UCSD-AML1 (cell line): Measurements from ENCODE around the gene TNS1.
"Not testable (repeated sequence)": the region's sequence is repeated elsewhere in the genome, so short reads cannot be mapped to it uniquely, and the experiment has no call there.

Source experiments
- DNase-seq: peaks from one replicate; lab custom pipeline; 2025; ENCODE audit not compliant: unreplicated experiment; lab: John Stamatoyannopoulos, UW

The TNS1 gene

GRCh38 chr2:218002845-218003180 lies at the start of gene TNS1:
TNS1 (minus strand) TSS chr2:218002995; CDS start chr2:218002872, 123 bp downstream.
- DNase-seq = no peak

GRCh38 chr2:218051903-218052302 lies 49.1 kb upstream of the TNS1 start:
- DNase-seq = no peak

GRCh38 chr2:218047536-218048225 lies 44.9 kb upstream of the TNS1 start:
- DNase-seq = no peak

GRCh38 chr2:218046238-218046637 lies 43.4 kb upstream of the TNS1 start:
- no peak for DNase-seq

- not testable (repeated sequence) for DNase-seq
These were observed 41.8 kb upstream of the TNS1 start for GRCh38 chr2:218044599-218044998.

- DNase-seq = no peak
These were observed 40.9 kb upstream of the TNS1 start for GRCh38 chr2:218043701-218044109.

GRCh38 chr2:218043100-218043499 lies 40.3 kb upstream of the TNS1 start:
- DNase-seq = no peak

- DNase-seq = no peak
These were observed 38.7 kb upstream of the TNS1 start for GRCh38 chr2:218041302-218042168.

GRCh38 chr2:218040883-218041282 lies 38.1 kb upstream of the TNS1 start:
- no peak for DNase-seq

- DNase-seq = no peak
These were observed 36.4 kb upstream of the TNS1 start for GRCh38 chr2:218039171-218039570.

- DNase-seq = no peak
These were observed 33.6 kb upstream of the TNS1 start for GRCh38 chr2:218036371-218036770.

- DNase-seq = no peak
These were observed 32.8 kb upstream of the TNS1 start for GRCh38 chr2:218035463-218036100.

GRCh38 chr2:218034497-218035213 lies 31.9 kb upstream of the TNS1 start:
- DNase-seq = peak; percentile 48

- DNase-seq = no peak
These were observed 31.0 kb upstream of the TNS1 start for GRCh38 chr2:218033590-218034496.

- DNase-seq = no peak
These were observed 30.4 kb upstream of the TNS1 start for GRCh38 chr2:218033208-218033589.

GRCh38 chr2:218032336-218033171 lies 29.8 kb upstream of the TNS1 start:
- DNase-seq = no peak

GRCh38 chr2:218031771-218032257 lies 29.0 kb upstream of the TNS1 start:
- no peak for DNase-seq

GRCh38 chr2:218031261-218031660 lies 28.5 kb upstream of the TNS1 start:
- no peak for DNase-seq
